ENCODE results near the gene ZBTB20. TPM values are rescaled to one million over a fixed set of nuclear protein-coding genes. Genes with fewer than 3 reads are reported as not detected.

The ZBTB20 gene
- total RNA-seq, 1 experiment from 2014 or later: 26.5 TPM

DNA sequence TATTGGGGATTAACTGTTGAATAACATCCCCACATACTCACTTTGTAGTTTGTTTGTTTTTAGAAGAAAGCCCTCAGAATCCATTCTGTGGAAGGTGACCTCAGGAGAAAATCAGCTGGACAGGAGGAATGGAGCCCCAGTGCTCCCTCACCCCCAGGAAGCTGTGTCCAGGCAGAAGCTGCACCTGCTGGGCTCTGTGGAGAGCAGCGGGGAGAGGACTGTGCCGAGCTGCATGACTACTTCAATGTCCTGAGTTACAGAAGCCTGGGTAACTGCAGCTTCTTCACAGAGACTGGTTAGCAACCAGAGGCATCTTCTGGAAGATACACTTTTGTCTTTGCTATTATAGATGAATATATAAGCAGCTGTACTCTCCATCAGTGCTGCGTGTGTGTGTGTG lies 839.3 kb downstream of the ZBTB20 start:
- POLR2A ChIA-PET (ENCODE audit: unreplicated experiment): no interaction called here
- intact Hi-C loops (cut with micrococcal nuclease; ENCODE audit: unreplicated experiment): no loop called here
- Histone ChIP-seq H3K4me1 (replicated peaks; ENCODE audit: insufficient read depth) (no peaks in the 10 kb centered on the region), H3K9me3 (ENCODE audit: insufficient read depth, low read depth) (no peaks in the 10 kb centered on the region), H3K4me2 (no peak overlapping the region), H3F3A (ENCODE audit: insufficient read depth, low read depth) (no peaks in the 10 kb centered on the region), H3K9me2 (ENCODE audit: insufficient read depth) (no peaks in the 10 kb centered on the region), H2AFZ (no peak overlapping the region), H3K27me3 (ENCODE audit: insufficient read depth, low read depth) (no peaks in the 10 kb centered on the region), H3K79me2 (ENCODE audit: low read depth) (no peaks in the 10 kb centered on the region), H3K36me3 (ENCODE audit: low read depth) (no peaks in the 10 kb centered on the region), H4K20me1 (ENCODE audit: insufficient read depth) (no peaks in the 10 kb centered on the region), H3K4me3 (no peak overlapping the region), H3K27ac (no peak overlapping the region)
- BruUV-seq (replicated peaks): no TSS peak
- CTCF ChIA-PET: no interaction called here
- no peak for DNase-seq
- no peak for TF ChIP-seq EZH2 (IDR thresholded peaks at IDR 0.05; ENCODE audit: low read depth)
- TF ChIP-seq, protein P1, sequence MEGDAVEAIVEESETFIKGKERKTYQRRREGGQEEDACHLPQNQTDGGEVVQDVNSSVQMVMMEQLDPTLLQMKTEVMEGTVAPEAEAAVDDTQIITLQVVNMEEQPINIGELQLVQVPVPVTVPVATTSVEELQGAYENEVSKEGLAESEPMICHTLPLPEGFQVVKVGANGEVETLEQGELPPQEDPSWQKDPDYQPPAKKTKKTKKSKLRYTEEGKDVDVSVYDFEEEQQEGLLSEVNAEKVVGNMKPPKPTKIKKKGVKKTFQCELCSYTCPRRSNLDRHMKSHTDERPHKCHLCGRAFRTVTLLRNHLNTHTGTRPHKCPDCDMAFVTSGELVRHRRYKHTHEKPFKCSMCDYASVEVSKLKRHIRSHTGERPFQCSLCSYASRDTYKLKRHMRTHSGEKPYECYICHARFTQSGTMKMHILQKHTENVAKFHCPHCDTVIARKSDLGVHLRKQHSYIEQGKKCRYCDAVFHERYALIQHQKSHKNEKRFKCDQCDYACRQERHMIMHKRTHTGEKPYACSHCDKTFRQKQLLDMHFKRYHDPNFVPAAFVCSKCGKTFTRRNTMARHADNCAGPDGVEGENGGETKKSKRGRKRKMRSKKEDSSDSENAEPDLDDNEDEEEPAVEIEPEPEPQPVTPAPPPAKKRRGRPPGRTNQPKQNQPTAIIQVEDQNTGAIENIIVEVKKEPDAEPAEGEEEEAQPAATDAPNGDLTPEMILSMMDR (conservative IDR thresholded peaks at IDR 0.05): no peak

DNA sequence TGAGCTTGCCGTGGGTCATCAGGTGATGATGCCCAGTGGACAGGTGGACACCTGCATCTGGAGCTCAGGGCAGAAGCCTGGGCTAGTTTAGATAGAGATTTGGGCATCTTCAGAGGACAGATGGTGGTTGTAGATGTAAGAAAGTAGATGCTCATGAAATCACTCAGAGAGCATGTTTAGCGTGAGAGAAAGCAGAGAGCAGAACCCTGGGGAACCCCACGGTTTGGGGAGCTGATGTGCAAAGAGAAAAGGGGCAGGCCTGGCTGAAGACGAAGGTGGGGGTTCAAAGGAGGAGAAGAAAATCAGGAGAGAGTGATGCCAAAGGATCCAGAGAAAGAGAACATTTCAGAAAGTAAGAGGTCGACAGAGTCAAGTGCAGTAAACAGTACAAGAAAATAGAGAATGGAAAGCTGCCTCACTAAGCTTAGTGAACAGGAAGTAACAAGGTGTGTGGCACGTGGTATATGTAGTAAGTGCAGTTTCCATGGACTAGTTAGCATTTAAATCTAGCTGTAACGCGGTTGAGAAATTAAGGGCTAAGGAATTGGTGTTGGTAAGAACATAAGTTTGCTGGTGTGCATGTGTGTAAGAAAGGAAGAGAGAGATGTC lies 839.8 kb downstream of the ZBTB20 start:
- no peaks in the 10 kb centered on the region; the same call in 1 of the 2 replicates for H3K27me3 ChIP-seq (ENCODE audit: insufficient read depth, low read depth)
- no peak overlapping the region for H2AFZ ChIP-seq
- H3K79me2 ChIP-seq (ENCODE audit: low read depth): no peaks in the 10 kb centered on the region
- no peak overlapping the region for H3K4me3 ChIP-seq
- H3K4me1 ChIP-seq (replicated peaks; ENCODE audit: insufficient read depth): no peaks in the 10 kb centered on the region
- no peaks in the 10 kb centered on the region for H4K20me1 ChIP-seq (ENCODE audit: insufficient read depth)
- H3K9me3 ChIP-seq (ENCODE audit: insufficient read depth, low read depth): no peaks in the 10 kb centered on the region
- no peaks in the 10 kb centered on the region for H3F3A ChIP-seq (ENCODE audit: insufficient read depth, low read depth)
- H3K36me3 ChIP-seq (ENCODE audit: low read depth): no peaks in the 10 kb centered on the region
- intact Hi-C loops (cut with micrococcal nuclease; ENCODE audit: unreplicated experiment): no loop called here
- no peaks in the 10 kb centered on the region for H3K9me2 ChIP-seq (ENCODE audit: insufficient read depth)
- TF ChIP-seq, protein P1 (conservative IDR thresholded peaks at IDR 0.05): no peak
- TF ChIP-seq EZH2 (IDR thresholded peaks at IDR 0.05; ENCODE audit: low read depth): no peak
- no TSS peak for BruUV-seq (replicated peaks)
- ChIA-PET CTCF (no interaction called here), POLR2A (ENCODE audit: unreplicated experiment) (no interaction called here)
- H3K27ac ChIP-seq: no peak overlapping the region
- DNase-seq: no peak
- H3K4me2 ChIP-seq: no peak overlapping the region

DNA sequence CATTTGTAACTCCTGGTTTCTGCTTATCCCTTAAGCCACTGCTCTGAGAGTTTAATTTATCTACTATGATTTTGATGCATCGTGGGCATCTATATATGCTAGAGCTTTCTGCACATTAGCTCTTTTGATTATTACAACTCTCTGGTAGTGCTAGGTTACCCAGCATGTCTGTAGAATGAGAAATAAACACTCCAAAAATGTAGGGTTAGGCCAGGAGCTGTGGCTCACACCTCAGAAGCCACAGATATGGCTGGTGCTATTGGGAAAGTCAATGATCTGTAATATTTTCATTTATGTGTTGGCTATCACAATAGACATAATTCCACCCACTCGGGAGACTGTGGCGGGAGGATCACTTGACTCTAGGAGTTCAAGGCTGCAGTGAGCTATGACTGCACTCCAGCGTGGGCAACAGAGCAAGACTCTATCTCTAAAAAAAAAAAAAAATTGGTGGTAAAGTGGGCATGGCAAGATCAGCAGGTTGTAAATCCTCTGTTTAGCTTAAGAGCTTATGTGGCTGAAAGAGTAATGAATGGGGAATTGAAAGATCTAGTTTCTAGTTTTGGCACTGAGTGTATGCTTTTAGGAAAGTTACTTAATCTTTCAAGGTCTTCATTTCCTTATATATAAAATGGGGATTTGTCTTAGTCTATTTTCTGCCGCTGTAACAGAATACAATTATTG lies 847.0 kb downstream of the ZBTB20 start:
- intact Hi-C loops (cut with micrococcal nuclease; ENCODE audit: unreplicated experiment): no loop called here
- TF ChIP-seq, protein P1 (conservative IDR thresholded peaks at IDR 0.05): no peak
- TF ChIP-seq EZH2 (IDR thresholded peaks at IDR 0.05; ENCODE audit: low read depth): no peak
- no peaks in the 10 kb centered on the region for H3K79me2 ChIP-seq (ENCODE audit: low read depth)
- H3K27me3 ChIP-seq (ENCODE audit: insufficient read depth, low read depth): no peaks in the 10 kb centered on the region; the same call in 1 of the 2 replicates
- H3K9me2 ChIP-seq (ENCODE audit: insufficient read depth): no peaks in the 10 kb centered on the region
- H3F3A ChIP-seq (ENCODE audit: insufficient read depth, low read depth): no peaks in the 10 kb centered on the region
- no peaks in the 10 kb centered on the region for H4K20me1 ChIP-seq (ENCODE audit: insufficient read depth)
- no peak overlapping the region for H3K4me3 ChIP-seq
- no peak overlapping the region for H3K27ac ChIP-seq
- DNase-seq: no peak
- ChIA-PET POLR2A (ENCODE audit: unreplicated experiment) (interaction anchor here (0.6 kb wide), 1 partner anchor 93 kb away, joined by 5 read pairs; no protein-coding TSS in a partner anchor), CTCF (interaction anchor here (0.7 kb wide), 1 partner anchor 65 kb away, joined by 7 read pairs; no protein-coding TSS in a partner anchor)
- BruUV-seq (replicated peaks): no TSS peak
- no peak overlapping the region for H2AFZ ChIP-seq
- H3K9me3 ChIP-seq (ENCODE audit: insufficient read depth, low read depth): no peaks in the 10 kb centered on the region
- no peaks in the 10 kb centered on the region for H3K4me1 ChIP-seq (replicated peaks; ENCODE audit: insufficient read depth)
- no peak overlapping the region for H3K4me2 ChIP-seq
- H3K36me3 ChIP-seq (ENCODE audit: low read depth): no peaks in the 10 kb centered on the region

All from PC-9 (cell line).